Astrocyte of the spinal cord (primary cell): ENCODE results near the gene SLC30A3.

ENCODE experiments used
- DNase-seq: peaks from one replicate; pipeline ENCODE4 v3.0.0; 2011; ENCODE audit warnings: low read depth, low spot score
- H3K4me3 ChIP-seq: 2 replicates; pipeline ENCODE4 v1.5.1; 2011; ENCODE audit warnings: low read depth, mild to moderate bottlenecking, low read length, moderate library complexity
- CTCF ChIP-seq: IDR thresholded peaks from 2 replicates; pipeline ENCODE4 v1.5.1; 2012; ENCODE audit warnings: low read depth, mild to moderate bottlenecking, low read length, inconsistent platforms
- in situ Hi-C: cut with HindIII; loops from 2 replicates; pipeline ENCODE4 v1.10.0; 2017; ENCODE audit warnings: low sequenced_read_pairs

Gene SLC30A3

DNA sequence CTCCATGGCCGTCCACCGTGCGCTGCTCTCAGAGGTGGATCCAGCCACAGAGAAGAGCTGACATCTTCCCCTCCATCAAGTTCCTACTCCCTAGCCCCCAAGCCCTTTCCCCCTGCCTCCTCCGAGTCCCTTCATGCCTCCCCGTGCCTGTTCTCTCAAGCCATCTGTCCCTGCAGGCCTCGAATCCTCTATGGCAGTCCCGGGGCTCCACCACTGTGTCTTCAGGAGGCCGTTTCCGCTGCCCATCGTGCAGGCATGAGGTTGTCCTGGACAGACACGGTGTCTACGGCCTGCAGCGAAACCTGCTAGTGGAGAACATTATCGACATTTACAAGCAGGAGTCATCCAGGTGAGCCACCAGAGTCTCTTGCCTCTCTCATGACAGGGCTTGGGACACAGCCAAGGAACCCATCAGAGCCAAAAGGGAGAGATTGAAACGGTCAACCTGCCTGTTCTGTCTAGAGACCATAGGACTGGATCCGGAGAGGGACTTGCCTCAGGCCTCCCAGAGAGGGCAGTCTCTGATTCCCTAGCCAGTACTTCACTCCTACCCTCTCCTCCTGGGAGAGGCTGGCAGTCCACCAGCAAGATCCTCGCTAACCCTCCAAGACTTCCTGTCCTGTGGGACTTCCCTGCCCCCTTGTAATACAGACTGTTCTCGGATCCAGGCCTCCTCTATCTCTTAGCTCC, 35.7 kb upstream of the SLC30A3 start:
- no peak for DNase-seq
- no peak overlapping the region for H3K4me3 ChIP-seq
- no peak for TF ChIP-seq CTCF
- in situ Hi-C loops, result no loop called here

- no peak for DNase-seq
- TF ChIP-seq CTCF, result no peak
- H3K4me3 ChIP-seq, result no peak overlapping the region
- in situ Hi-C loops, result no loop called here
These were observed 34.3 kb upstream of the SLC30A3 start for GRCh38 chr2:27297195-27297594.

DNA sequence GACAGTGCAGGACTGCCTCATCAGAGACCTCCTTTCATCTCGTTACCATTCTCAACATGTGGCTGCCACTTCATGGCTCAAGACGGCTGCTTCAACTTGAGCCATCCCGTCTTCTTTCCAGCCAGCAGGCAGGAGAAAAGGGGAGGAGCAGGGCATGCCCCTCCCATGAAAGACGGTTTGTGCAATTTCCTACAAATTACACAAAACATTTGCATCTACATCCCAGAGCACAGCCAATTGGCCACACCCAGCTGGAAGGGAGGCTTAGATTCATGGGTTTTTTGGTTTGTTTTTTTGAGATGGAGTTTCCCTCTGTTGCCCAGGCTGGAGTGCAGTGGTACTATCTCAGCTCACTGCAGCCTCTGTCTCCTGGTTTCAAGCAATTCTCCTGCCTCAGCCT, 33.6 kb upstream of the SLC30A3 start:
- DNase-seq, result no peak
- no peak overlapping the region for H3K4me3 ChIP-seq
- in situ Hi-C loops, result no loop called here
- no peak for TF ChIP-seq CTCF

GRCh38 chr2:27294928-27295327, 32.1 kb upstream of the SLC30A3 start:
- in situ Hi-C loops, result no loop called here
- no peak for TF ChIP-seq CTCF
- H3K4me3 ChIP-seq, result no peak overlapping the region
- DNase-seq, result no peak

DNA sequence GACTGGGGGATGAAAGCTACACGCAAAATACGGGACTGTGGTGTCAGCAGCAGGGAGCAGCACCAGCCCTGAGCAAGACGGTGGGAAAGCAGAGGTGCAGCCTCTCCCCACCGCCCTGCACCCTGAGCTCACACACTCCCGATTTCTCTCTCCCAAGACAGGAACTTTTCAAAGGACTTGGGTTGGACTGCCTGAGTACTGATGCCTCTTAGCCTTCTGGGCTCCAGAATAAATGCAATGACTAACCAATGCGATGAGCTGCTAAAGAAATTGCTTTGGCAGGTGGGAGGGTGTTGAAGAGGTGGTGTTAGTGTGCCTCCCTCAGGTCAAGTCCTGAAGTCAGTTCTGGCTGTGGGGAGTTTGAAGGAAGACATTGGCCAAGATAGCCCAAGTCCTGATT, 29.0 kb upstream of the SLC30A3 start:
- in situ Hi-C loops, result no loop called here

DNA sequence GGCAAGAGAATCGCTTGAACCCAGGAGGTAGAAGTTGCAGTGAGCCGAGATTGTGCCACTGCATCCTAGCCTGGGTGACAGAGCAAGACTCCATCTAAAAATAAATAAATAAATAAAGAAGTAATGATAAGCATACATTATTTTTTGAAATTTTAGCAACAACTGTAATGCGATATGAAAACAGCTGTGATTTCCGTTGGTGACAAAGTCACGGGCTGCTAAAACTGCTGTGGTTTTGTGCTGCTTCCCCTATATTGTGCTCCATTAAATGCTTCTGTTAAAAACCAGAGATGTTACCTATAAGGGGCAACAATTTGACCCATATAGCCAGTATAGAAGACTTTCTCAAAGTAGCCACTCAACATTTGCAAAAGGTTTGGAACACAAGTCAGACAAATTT, 27.7 kb upstream of the SLC30A3 start:
- in situ Hi-C loops, result no loop called here
- DNase-seq, result no peak
- H3K4me3 ChIP-seq, result no peak overlapping the region
- no peak for TF ChIP-seq CTCF

More for the DNA sequence above, 29.0 kb upstream of the SLC30A3 start:
- TF ChIP-seq CTCF, result no peak
- no peak for DNase-seq
- H3K4me3 ChIP-seq, result no peak overlapping the region
